ENCODE data around the gene ARHGAP45. TPM values are rescaled to one million over a fixed set of nuclear protein-coding genes. Genes with fewer than 3 reads are reported as not detected.

ARHGAP45 gene
- total RNA-seq, 4 donors from 2014 or later: 82.6 to 187 (median 118) TPM

GRCh38 chr19:1046836-1047695 lies 19.9 kb upstream of the ARHGAP45 start:
- Histone ChIP-seq H3K4me1 (peaks cover 0 to 10% (median 4%) of the 10 kb centered on the region in 4 donors), H3K9me3 (no peaks in the 10 kb centered on the region), H3K27me3 (no peaks in the 10 kb centered on the region), H3K36me3 (peaks cover 0 to 5% (median 0%) of the 10 kb centered on the region in 3 donors), H3K4me3 (no peak overlapping the region), H3K27ac (peak overlapping the region in 2 of 4 donors; percentile 5 to 39)
- peak in 2 of 3 donors; percentile 50 to 72 for DNase-seq
- TF ChIP-seq POLR2A (IDR thresholded peaks at IDR 0.05): no peak
- TF ChIP-seq, protein P1, sequence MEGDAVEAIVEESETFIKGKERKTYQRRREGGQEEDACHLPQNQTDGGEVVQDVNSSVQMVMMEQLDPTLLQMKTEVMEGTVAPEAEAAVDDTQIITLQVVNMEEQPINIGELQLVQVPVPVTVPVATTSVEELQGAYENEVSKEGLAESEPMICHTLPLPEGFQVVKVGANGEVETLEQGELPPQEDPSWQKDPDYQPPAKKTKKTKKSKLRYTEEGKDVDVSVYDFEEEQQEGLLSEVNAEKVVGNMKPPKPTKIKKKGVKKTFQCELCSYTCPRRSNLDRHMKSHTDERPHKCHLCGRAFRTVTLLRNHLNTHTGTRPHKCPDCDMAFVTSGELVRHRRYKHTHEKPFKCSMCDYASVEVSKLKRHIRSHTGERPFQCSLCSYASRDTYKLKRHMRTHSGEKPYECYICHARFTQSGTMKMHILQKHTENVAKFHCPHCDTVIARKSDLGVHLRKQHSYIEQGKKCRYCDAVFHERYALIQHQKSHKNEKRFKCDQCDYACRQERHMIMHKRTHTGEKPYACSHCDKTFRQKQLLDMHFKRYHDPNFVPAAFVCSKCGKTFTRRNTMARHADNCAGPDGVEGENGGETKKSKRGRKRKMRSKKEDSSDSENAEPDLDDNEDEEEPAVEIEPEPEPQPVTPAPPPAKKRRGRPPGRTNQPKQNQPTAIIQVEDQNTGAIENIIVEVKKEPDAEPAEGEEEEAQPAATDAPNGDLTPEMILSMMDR (IDR thresholded peaks at IDR 0.05): no peak

GRCh38 chr19:1047696-1048147 lies 19.2 kb upstream of the ARHGAP45 start:
- H3K27me3 ChIP-seq: no peaks in the 10 kb centered on the region
- H3K27ac ChIP-seq: peak overlapping the region in 2 of 4 donors; percentile 5 to 39
- H3K4me1 ChIP-seq: peaks cover 0 to 7% (median 2%) of the 10 kb centered on the region in 4 donors
- H3K9me3 ChIP-seq: no peaks in the 10 kb centered on the region
- TF ChIP-seq POLR2A (IDR thresholded peaks at IDR 0.05): no peak
- H3K4me3 ChIP-seq: no peak overlapping the region
- DNase-seq: peak in 2 of 3 donors; percentile 71 to 85
- peaks cover 0 to 5% (median 0%) of the 10 kb centered on the region in 3 donors for H3K36me3 ChIP-seq

GRCh38 chr19:1049106-1049505 lies 17.9 kb upstream of the ARHGAP45 start:
- H3K27ac ChIP-seq: no peak overlapping the region
- H3K4me3 ChIP-seq: no peak overlapping the region
- peaks cover 0 to 5% (median 0%) of the 10 kb centered on the region in 3 donors for H3K36me3 ChIP-seq
- peaks cover 0 to 7% (median 0%) of the 10 kb centered on the region in 4 donors for H3K4me1 ChIP-seq
- no peaks in the 10 kb centered on the region for H3K27me3 ChIP-seq
- TF ChIP-seq, protein P1 (IDR thresholded peaks at IDR 0.05): no peak
- TF ChIP-seq POLR2A (IDR thresholded peaks at IDR 0.05): no peak
- no peak for DNase-seq
- H3K9me3 ChIP-seq: no peaks in the 10 kb centered on the region

GRCh38 chr19:1049800-1050199 lies 17.2 kb upstream of the ARHGAP45 start:
- Histone ChIP-seq H3K4me3 (no peak overlapping the region), H3K9me3 (no peaks in the 10 kb centered on the region), H3K27me3 (no peaks in the 10 kb centered on the region), H3K27ac (no peak overlapping the region), H3K4me1 (peaks cover 0 to 7% (median 0%) of the 10 kb centered on the region in 4 donors), H3K36me3 (peaks cover 0 to 5% (median 0%) of the 10 kb centered on the region in 3 donors)
- TF ChIP-seq, protein P1 (IDR thresholded peaks at IDR 0.05): no peak
- TF ChIP-seq POLR2A (IDR thresholded peaks at IDR 0.05): no peak
- no peak for DNase-seq

- Histone ChIP-seq H3K27ac (no peak overlapping the region), H3K4me1 (peaks cover 0 to 7% (median 0%) of the 10 kb centered on the region in 4 donors), H3K36me3 (peaks cover 0 to 5% (median 0%) of the 10 kb centered on the region in 3 donors), H3K4me3 (no peak overlapping the region), H3K9me3 (no peaks in the 10 kb centered on the region), H3K27me3 (no peaks in the 10 kb centered on the region)
- no peak for TF ChIP-seq POLR2A (IDR thresholded peaks at IDR 0.05)
- TF ChIP-seq, protein P1 (IDR thresholded peaks at IDR 0.05): no peak
- DNase-seq: no peak
Measured at GRCh38 chr19:1050989-1051788, 15.8 kb upstream of the ARHGAP45 start.

Measured in Peyer's patch (tissue), 4 donors.